GM23338 (cell line): ENCODE measurements around the gene KCNQ1OT1. TPM values are rescaled to one million over a fixed set of nuclear protein-coding genes. Genes with fewer than 3 reads are reported as not detected.

Source experiments
- ATAC-seq: fragments of 200-7000 bp; cut with Tn5 transposase; 3 replicates; pipeline ENCODE4 v1.9.1; 2020
- DNase-seq: peaks from one replicate; pipeline ENCODE4 v3.0.0-alpha.2; 2015; ENCODE audit warnings: low spot score
- H2AFZ ChIP-seq: fragments of 200-600 bp; sonication (generic); 2 replicates; pipeline ENCODE4 v1.8.0; 2016; ENCODE audit warnings: antibody characterized with exemption, mild to moderate bottlenecking, moderate library complexity
- H3F3A ChIP-seq: fragments of 200-600 bp; sonication (generic); replicated peaks from 2 replicates; pipeline ENCODE4 v1.8.0; 2017; ENCODE audit warnings: antibody characterized with exemption, mixed run types, low read depth
- H3K27ac ChIP-seq: fragments of 200-600 bp; sonication (generic); 2 replicates; pipeline ENCODE4 v1.6.1; 2016; ENCODE audit warnings: low read depth
- H3K27me3 ChIP-seq: fragments of 200-600 bp; sonication (generic); 2 replicates; pipeline ENCODE4 v1.8.0; 2016; ENCODE audit warnings: mild to moderate bottlenecking, mixed run types, moderate library complexity; ENCODE audit not compliant: insufficient read depth
- H3K36me3 ChIP-seq: fragments of 200-600 bp; sonication (generic); 2 replicates; pipeline ENCODE4 v1.8.0; 2016; ENCODE audit warnings: mild to moderate bottlenecking; ENCODE audit not compliant: insufficient read depth
- H3K4me1 ChIP-seq: fragments of 200-600 bp; sonication (generic); 2 replicates; pipeline ENCODE4 v1.8.0; 2016; ENCODE audit warnings: mild to moderate bottlenecking, moderate library complexity; ENCODE audit not compliant: insufficient read depth
- H3K4me2 ChIP-seq: fragments of 200-600 bp; sonication (generic); 2 replicates; pipeline ENCODE4 v1.7.1; 2017; ENCODE audit warnings: mixed run types
- H3K4me3 ChIP-seq: fragments of 200-600 bp; sonication (generic); 2 replicates; pipeline ENCODE4 v1.6.1; 2016; ENCODE audit warnings: mixed run types
- H3K79me2 ChIP-seq: fragments of 200-600 bp; sonication (generic); replicated peaks from 2 replicates; pipeline ENCODE4 v1.8.0; 2017; ENCODE audit warnings: mild to moderate bottlenecking; ENCODE audit not compliant: insufficient read depth
- H3K9me2 ChIP-seq: fragments of 200-600 bp; sonication (generic); 2 replicates; pipeline ENCODE4 v1.8.0; 2017; ENCODE audit not compliant: insufficient read depth
- H4K20me1 ChIP-seq: fragments of 200-600 bp; sonication (generic); replicated peaks from 2 replicates; pipeline ENCODE4 v1.8.0; 2017; ENCODE audit warnings: mild to moderate bottlenecking; ENCODE audit not compliant: insufficient read depth
- H3K27ac Mint-ChIP-seq: 2 replicates; pipeline ENCODE4 v1.8.0; 2020; ENCODE audit warnings: inconsistent platforms, mild to moderate bottlenecking, moderate library complexity, mixed read lengths
- H3K27me3 Mint-ChIP-seq: 3 replicates; pipeline ENCODE4 v1.8.0; 2022; ENCODE audit warnings: low read depth, mild to moderate bottlenecking, moderate library complexity, mixed read lengths, inconsistent platforms; ENCODE audit not compliant: insufficient read depth, poor library complexity
- H3K36me3 Mint-ChIP-seq: 3 replicates; pipeline ENCODE4 v1.8.0; 2021; ENCODE audit warnings: low read depth, mild to moderate bottlenecking, inconsistent platforms, moderate library complexity, mixed read lengths
- H3K4me1 Mint-ChIP-seq: 3 replicates; pipeline ENCODE4 v1.8.0; 2020; ENCODE audit warnings: mild to moderate bottlenecking, inconsistent platforms, mixed read lengths
- H3K4me3 Mint-ChIP-seq: 3 replicates; pipeline ENCODE4 v1.8.0; 2021; ENCODE audit warnings: moderate library complexity, mild to moderate bottlenecking, inconsistent platforms, mixed read lengths
- H3K9me3 Mint-ChIP-seq: 3 replicates; pipeline ENCODE4 v1.8.0; 2020; ENCODE audit warnings: moderate library complexity, mild to moderate bottlenecking, inconsistent platforms, mixed read lengths
- CREB1 ChIP-seq: fragments of 250-450 bp; sonication (Bioruptor Pico); IDR thresholded peaks from 2 replicates; pipeline ENCODE4 v1.5.0; 2020; ENCODE audit warnings: low read depth, mild to moderate bottlenecking, moderate library complexity
- CTCF ChIP-seq, 2 experiments: fragments of 200-600 bp in 1 of 2; sonication (generic) in 1 of 2; conservative IDR thresholded peaks; 2 replicates each; pipeline versions ENCODE4 v1.5.1 to v1.6.1; 2016 to 2017; ENCODE audit warnings: antibody characterized with exemption in 2 of 2, low read depth in 2 of 2, mild to moderate bottlenecking in 2 of 2, moderate library complexity in 1 of 2
- JUNB ChIP-seq: IDR thresholded peaks from one replicate; pipeline ENCODE4 v1.6.1; 2016; ENCODE audit warnings: antibody characterized with exemption; ENCODE audit not compliant: unreplicated experiment
- NANOG ChIP-seq: IDR thresholded peaks from 2 replicates; pipeline ENCODE4 v1.6.1; 2016; ENCODE audit warnings: antibody characterized with exemption, borderline replicate concordance
- POLR2AphosphoS5 ChIP-seq: IDR thresholded peaks from 2 replicates; pipeline ENCODE4 v1.6.1; 2016; ENCODE audit warnings: antibody characterized with exemption, low read depth
- REST ChIP-seq: IDR thresholded peaks from one replicate; pipeline ENCODE4 v1.6.1; 2018; ENCODE audit warnings: antibody characterized with exemption; ENCODE audit not compliant: unreplicated experiment
- STAT1 ChIP-seq: IDR thresholded peaks from one replicate; pipeline ENCODE4 v1.6.1; 2016; ENCODE audit warnings: antibody characterized with exemption; ENCODE audit not compliant: unreplicated experiment
- ZNF114 ChIP-seq: fragments of 250-450 bp; sonication (Bioruptor Pico); IDR thresholded peaks from 2 replicates; pipeline ENCODE4 v1.5.0; 2020; ENCODE audit warnings: mild to moderate bottlenecking, moderate library complexity
- ZNF331 ChIP-seq: fragments of 250-450 bp; sonication (Bioruptor Pico); IDR thresholded peaks from 2 replicates; pipeline ENCODE4 v1.5.0; 2020; ENCODE audit warnings: low read depth, mild to moderate bottlenecking, moderate library complexity
- polyA plus RNA-seq: library from polyadenylated mRNA; unstranded; fragments of >200 nt; fragmentation: Nextera tagmentation; extraction: Ambion mirVana; gene quantifications from 2 replicates; pipeline ENCODE4 v1.2.1, GENCODE V29; 2016
- total RNA-seq: library from RNA; depleted of rRNA; stranded (reverse); fragments of >200 nt; shearing (Covaris generic); gene quantifications from 2 replicates; pipeline ENCODE4 v1.2.3, GENCODE V29; 2014
- TF ChIP-seq, protein P1 (sequence below): fragments of 250-450 bp; sonication (Bioruptor Pico); IDR thresholded peaks from 2 replicates; pipeline ENCODE4 v1.5.0; 2020; ENCODE audit warnings: mild to moderate bottlenecking, moderate library complexity

KCNQ1OT1 gene
- total and polyA plus RNA-seq, 2 experiments from 2014 or later = 1.5 to 4.2 TPM

DNA sequence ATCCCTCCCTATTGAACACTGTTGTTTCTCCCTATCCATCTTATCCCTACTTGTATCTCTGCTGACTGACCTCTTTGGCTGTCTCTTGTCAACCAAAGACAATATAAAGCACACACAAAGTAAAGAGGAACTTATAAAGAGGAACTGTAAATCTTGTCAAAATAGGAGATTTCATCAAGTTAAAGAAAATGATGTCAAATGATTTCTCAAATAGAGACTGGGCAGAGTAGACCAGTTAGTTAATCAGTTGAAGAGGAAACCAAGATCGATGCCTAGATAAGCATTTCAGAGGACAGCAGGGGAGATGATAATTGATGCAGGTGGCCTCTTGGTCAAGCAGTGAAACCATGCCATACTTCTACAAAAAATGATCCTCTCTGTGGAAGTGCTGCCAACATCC, 22.7 kb downstream of the KCNQ1OT1 start (continued):
- TF ChIP-seq, protein P1, sequence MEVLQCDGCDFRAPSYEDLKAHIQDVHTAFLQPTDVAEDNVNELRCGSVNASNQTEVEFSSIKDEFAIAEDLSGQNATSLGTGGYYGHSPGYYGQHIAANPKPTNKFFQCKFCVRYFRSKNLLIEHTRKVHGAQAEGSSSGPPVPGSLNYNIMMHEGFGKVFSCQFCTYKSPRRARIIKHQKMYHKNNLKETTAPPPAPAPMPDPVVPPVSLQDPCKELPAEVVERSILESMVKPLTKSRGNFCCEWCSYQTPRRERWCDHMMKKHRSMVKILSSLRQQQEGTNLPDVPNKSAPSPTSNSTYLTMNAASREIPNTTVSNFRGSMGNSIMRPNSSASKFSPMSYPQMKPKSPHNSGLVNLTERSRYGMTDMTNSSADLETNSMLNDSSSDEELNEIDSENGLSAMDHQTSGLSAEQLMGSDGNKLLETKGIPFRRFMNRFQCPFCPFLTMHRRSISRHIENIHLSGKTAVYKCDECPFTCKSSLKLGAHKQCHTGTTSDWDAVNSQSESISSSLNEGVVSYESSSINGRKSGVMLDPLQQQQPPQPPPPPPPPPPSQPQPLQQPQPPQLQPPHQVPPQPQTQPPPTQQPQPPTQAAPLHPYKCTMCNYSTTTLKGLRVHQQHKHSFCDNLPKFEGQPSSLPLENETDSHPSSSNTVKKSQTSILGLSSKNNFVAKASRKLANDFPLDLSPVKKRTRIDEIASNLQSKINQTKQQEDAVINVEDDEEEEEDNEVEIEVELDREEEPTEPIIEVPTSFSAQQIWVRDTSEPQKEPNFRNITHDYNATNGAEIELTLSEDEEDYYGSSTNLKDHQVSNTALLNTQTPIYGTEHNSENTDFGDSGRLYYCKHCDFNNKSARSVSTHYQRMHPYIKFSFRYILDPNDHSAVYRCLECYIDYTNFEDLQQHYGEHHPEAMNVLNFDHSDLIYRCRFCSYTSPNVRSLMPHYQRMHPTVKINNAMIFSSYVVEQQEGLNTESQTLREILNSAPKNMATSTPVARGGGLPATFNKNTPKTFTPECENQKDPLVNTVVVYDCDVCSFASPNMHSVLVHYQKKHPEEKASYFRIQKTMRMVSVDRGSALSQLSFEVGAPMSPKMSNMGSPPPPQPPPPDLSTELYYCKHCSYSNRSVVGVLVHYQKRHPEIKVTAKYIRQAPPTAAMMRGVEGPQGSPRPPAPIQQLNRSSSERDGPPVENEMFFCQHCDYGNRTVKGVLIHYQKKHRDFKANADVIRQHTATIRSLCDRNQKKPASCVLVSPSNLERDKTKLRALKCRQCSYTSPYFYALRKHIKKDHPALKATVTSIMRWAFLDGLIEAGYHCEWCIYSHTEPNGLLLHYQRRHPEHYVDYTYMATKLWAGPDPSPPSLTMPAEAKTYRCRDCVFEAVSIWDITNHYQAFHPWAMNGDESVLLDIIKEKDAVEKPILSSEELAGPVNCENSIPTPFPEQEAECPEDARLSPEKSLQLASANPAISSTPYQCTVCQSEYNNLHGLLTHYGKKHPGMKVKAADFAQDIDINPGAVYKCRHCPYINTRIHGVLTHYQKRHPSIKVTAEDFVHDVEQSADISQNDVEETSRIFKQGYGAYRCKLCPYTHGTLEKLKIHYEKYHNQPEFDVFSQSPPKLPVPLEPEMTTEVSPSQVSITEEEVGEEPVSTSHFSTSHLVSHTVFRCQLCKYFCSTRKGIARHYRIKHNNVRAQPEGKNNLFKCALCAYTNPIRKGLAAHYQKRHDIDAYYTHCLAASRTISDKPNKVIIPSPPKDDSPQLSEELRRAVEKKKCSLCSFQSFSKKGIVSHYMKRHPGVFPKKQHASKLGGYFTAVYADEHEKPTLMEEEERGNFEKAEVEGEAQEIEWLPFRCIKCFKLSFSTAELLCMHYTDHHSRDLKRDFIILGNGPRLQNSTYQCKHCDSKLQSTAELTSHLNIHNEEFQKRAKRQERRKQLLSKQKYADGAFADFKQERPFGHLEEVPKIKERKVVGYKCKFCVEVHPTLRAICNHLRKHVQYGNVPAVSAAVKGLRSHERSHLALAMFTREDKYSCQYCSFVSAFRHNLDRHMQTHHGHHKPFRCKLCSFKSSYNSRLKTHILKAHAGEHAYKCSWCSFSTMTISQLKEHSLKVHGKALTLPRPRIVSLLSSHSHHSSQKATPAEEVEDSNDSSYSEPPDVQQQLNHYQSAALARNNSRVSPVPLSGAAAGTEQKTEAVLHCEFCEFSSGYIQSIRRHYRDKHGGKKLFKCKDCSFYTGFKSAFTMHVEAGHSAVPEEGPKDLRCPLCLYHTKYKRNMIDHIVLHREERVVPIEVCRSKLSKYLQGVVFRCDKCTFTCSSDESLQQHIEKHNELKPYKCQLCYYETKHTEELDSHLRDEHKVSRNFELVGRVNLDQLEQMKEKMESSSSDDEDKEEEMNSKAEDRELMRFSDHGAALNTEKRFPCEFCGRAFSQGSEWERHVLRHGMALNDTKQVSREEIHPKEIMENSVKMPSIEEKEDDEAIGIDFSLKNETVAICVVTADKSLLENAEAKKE = no peak

DNA sequence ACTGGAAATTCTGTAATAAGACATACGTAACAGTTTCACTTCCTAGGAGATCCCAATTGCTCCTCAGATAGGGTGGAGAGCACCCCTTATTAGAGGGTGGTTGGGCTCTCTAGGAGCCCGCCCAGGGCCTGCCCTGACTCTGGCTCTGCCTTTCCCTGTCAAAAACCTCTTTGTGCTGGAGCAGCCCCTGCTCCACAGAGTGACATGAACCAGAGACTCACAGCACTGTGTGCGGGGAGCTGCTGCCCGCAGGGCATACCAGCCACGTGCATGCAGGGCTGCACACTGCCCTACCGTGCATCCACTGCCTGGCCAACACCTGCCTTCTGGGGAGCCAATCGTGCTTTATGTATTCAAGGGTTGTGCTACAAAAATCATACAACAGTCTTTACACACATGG, 24.3 kb downstream of the KCNQ1OT1 start:
- Histone ChIP-seq H2AFZ (no peak overlapping the region), H3K36me3 (no peaks in the 10 kb centered on the region), H3K9me2 (no peaks in the 10 kb centered on the region), H3K4me2 (no peak overlapping the region), H3K4me1 (peaks cover 19% of the 10 kb centered on the region; the same call in 1 of the 2 replicates), H4K20me1 (peaks cover 20% of the 10 kb centered on the region), H3K79me2 (peaks cover 35% of the 10 kb centered on the region), H3K27me3 (no peaks in the 10 kb centered on the region), H3K27ac (no peak overlapping the region), H3F3A (no peaks in the 10 kb centered on the region), H3K4me3 (no peak overlapping the region)
- ATAC-seq (peak; percentile 68), DNase-seq (no peak)
- H3K27me3 Mint-ChIP-seq = peaks cover 13% of the 10 kb centered on the region
- no peaks in the 10 kb centered on the region for H3K9me3 Mint-ChIP-seq
- H3K36me3 Mint-ChIP-seq = peaks cover 4% of the 10 kb centered on the region; the same call in 1 of the 3 replicates
- no peak overlapping the region for H3K27ac Mint-ChIP-seq
- peaks cover 35% of the 10 kb centered on the region; the same call in 2 of the 3 replicates for H3K4me1 Mint-ChIP-seq
- H3K4me3 Mint-ChIP-seq = no peak overlapping the region
- TF ChIP-seq CREB1 (no peak), STAT1 (no peak), POLR2AphosphoS5 (no peak), REST (no peak), JUNB (no peak), CTCF (conservative IDR thresholded peaks at IDR 0.05; ENCODE audit: low read depth in 2 of 2) (no peak), NANOG (no peak), ZNF331 (CRISPR knock-in tag) (no peak), ZNF114 (no peak)
